Measurements from ENCODE around the gene PUS1.
"Not testable (repeated sequence)": the region's sequence is repeated elsewhere in the genome, so short reads cannot be mapped to it uniquely, and the experiment has no call there.

The PUS1 gene

DNA sequence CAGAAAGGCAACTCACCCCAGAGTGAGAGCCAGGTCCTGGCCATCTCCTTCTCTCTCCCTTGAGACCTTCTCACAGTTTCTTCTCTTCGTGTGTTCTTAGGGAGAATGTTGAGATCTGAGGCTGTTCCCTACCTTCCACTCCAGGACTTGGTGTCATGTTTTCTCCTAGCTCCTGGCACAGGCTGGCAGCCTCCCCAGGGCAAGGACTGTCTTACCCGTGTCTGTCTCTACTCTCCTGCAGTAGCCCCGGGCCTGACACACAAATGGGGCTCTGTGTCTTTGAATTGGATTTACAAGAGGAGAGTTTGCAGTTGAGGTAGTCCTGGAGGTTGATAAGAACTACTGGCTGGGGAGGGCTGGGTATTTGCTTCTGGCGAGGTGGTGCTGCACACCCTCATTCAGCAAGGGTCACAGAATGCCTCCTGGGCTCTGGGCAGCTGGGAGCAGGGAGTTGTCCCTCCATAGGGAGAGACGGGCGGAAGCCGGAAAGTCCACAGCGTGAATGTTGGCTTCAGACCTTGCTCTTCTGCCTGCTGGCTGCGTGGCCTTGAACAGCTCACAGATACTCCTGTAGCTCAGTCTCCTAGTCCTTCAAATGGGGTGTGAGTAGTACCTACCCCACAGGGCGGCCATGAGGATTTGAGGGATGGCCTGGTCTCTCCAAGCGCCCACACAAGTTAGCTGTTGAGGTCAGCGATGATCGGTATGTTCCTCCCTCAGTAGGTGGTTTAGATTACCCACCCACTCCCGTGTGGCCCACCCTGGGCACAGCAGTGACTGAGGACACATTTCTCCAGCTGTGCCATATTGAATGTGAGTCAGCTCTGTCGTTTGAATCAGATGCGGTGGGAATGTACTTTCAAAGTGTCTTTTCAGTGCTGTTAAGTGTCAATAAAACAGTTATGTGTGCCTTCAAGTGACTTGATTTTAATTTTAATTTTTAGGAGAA, 30.8 kb downstream of the PUS1 start:
- Histone ChIP-seq H3K4me3 (IDR thresholded peaks at IDR 0.05; ENCODE audit: insufficient read depth, low read depth, low read length) (no peak overlapping the region), H3K36me3 (ENCODE audit: insufficient read depth) (no peaks in the 10 kb centered on the region), H3K9ac (no peak overlapping the region), H3K27me3 (ENCODE audit: insufficient read depth, low read depth) (no peaks in the 10 kb centered on the region), H3K27ac (no peak overlapping the region), H3K4me2 (no peak overlapping the region), H4K20me1 (ENCODE audit: insufficient read depth) (no peaks in the 10 kb centered on the region), H3K4me1 (ENCODE audit: low read depth, poor library complexity, severe bottlenecking) (no peaks in the 10 kb centered on the region), H2AFZ (ENCODE audit: low read depth) (no peak overlapping the region), H3K79me2 (ENCODE audit: insufficient read depth, low read depth) (peaks cover 53% of the 10 kb centered on the region)
- no peak for TF ChIP-seq CTCF (conservative IDR thresholded peaks at IDR 0.05; ENCODE audit: low read depth, low read length)

DNA sequence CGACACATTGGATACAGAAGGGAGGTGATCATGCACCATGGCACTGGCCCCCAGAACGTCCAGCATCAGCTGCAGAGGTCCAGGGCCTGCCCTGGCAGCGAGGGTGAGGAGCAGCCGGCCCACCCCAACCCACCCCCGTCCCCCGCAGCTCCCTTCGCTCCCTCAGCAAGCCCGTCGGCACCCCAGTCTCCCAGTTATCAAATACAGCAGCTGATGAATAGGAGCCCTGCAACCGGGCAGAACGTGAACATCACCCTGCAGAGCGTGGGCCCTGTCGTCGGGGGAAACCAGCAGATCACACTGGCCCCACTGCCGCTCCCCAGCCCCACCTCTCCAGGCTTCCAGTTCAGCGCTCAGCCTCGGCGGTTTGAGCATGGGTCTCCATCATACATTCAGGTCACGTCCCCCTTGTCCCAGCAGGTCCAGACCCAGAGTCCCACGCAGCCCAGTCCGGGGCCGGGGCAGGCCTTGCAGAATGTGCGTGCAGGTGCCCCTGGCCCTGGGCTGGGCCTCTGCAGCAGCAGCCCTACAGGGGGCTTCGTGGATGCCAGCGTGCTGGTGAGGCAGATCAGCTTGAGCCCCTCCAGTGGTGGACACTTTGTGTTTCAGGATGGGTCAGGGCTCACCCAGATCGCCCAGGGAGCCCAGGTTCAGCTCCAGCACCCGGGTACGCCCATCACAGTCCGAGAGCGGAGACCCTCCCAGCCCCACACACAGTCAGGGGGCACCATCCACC, 31.7 kb downstream of the PUS1 start:
- not testable (repeated sequence) for H3K4me1 ChIP-seq (ENCODE audit: low read depth, poor library complexity, severe bottlenecking); H3K4me2 ChIP-seq; H3K9ac ChIP-seq; H3K27me3 ChIP-seq (ENCODE audit: insufficient read depth, low read depth); H3K36me3 ChIP-seq (ENCODE audit: insufficient read depth); H3K4me3 ChIP-seq (IDR thresholded peaks at IDR 0.05; ENCODE audit: insufficient read depth, low read depth, low read length); H3K27ac ChIP-seq; H2AFZ ChIP-seq (ENCODE audit: low read depth); H4K20me1 ChIP-seq (ENCODE audit: insufficient read depth)
- peaks cover 58% of the 10 kb centered on the region for H3K79me2 ChIP-seq (ENCODE audit: insufficient read depth, low read depth)

DNA sequence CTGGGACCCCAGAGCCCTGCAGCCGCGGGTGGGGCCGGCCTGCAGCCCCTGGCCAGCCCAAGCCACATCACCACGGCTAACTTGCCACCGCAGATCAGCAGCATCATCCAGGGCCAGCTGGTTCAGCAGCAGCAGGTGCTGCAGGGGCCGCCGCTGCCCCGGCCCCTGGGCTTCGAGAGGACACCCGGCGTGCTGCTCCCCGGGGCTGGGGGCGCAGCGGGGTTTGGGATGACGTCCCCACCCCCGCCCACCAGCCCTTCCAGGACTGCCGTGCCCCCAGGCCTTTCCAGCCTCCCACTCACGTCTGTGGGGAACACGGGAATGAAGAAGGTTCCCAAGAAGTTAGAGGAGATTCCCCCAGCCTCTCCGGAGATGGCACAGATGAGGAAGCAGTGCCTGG, 32.3 kb downstream of the PUS1 start:
- H3K27me3 ChIP-seq (ENCODE audit: insufficient read depth, low read depth); H2AFZ ChIP-seq (ENCODE audit: low read depth); H3K4me1 ChIP-seq (ENCODE audit: low read depth, poor library complexity, severe bottlenecking); H3K4me2 ChIP-seq; H3K36me3 ChIP-seq (ENCODE audit: insufficient read depth); H3K9ac ChIP-seq; H3K27ac ChIP-seq; H4K20me1 ChIP-seq (ENCODE audit: insufficient read depth); H3K4me3 ChIP-seq (IDR thresholded peaks at IDR 0.05; ENCODE audit: insufficient read depth, low read depth, low read length): not testable (repeated sequence)
- peaks cover 54% of the 10 kb centered on the region for H3K79me2 ChIP-seq (ENCODE audit: insufficient read depth, low read depth)

DNA sequence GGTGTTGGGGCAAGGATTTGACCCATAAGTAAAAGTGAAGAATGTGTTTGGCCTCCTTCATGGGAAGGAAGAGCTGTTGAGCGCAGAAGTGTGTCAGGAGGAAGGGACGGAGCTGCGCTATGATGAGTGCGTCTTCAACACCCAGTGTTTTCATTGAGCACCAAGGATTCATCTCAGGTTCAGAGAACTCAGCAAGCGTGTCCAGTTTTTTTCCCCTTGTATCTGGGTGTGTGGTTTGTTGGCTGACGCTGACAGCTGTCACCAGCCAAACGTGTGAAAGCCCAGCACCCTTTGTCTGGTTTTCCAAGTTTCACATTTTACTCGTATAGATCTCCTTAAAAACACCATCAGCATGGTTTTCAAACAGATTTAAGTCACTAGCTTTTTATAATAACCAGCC, 33.0 kb downstream of the PUS1 start:
- H3K27me3 ChIP-seq (ENCODE audit: insufficient read depth, low read depth), result no peaks in the 10 kb centered on the region
- no peak overlapping the region for H3K9ac ChIP-seq
- no peaks in the 10 kb centered on the region for H4K20me1 ChIP-seq (ENCODE audit: insufficient read depth)
- no peak overlapping the region for H2AFZ ChIP-seq (ENCODE audit: low read depth)
- TF ChIP-seq CTCF (conservative IDR thresholded peaks at IDR 0.05; ENCODE audit: low read depth, low read length), result no peak
- peaks cover 47% of the 10 kb centered on the region for H3K79me2 ChIP-seq (ENCODE audit: insufficient read depth, low read depth)
- no peak overlapping the region for H3K4me3 ChIP-seq (IDR thresholded peaks at IDR 0.05; ENCODE audit: insufficient read depth, low read depth, low read length)
- H3K4me1 ChIP-seq (ENCODE audit: low read depth, poor library complexity, severe bottlenecking), result no peaks in the 10 kb centered on the region
- no peaks in the 10 kb centered on the region for H3K36me3 ChIP-seq (ENCODE audit: insufficient read depth)
- no peak overlapping the region for H3K27ac ChIP-seq
- no peak overlapping the region for H3K4me2 ChIP-seq

- no peaks in the 10 kb centered on the region for H3K4me1 ChIP-seq (ENCODE audit: low read depth, poor library complexity, severe bottlenecking)
- no peak overlapping the region for H3K4me2 ChIP-seq
- no peak overlapping the region for H2AFZ ChIP-seq (ENCODE audit: low read depth)
- no peaks in the 10 kb centered on the region for H4K20me1 ChIP-seq (ENCODE audit: insufficient read depth)
- no peak overlapping the region for H3K4me3 ChIP-seq (IDR thresholded peaks at IDR 0.05; ENCODE audit: insufficient read depth, low read depth, low read length)
- H3K27ac ChIP-seq, result no peak overlapping the region
- no peaks in the 10 kb centered on the region for H3K36me3 ChIP-seq (ENCODE audit: insufficient read depth)
- H3K9ac ChIP-seq, result no peak overlapping the region
- TF ChIP-seq CTCF (conservative IDR thresholded peaks at IDR 0.05; ENCODE audit: low read depth, low read length), result no peak
- no peaks in the 10 kb centered on the region for H3K27me3 ChIP-seq (ENCODE audit: insufficient read depth, low read depth)
- H3K79me2 ChIP-seq (ENCODE audit: insufficient read depth, low read depth), result peaks cover 46% of the 10 kb centered on the region
Observed at GRCh38 chr12:131963381-131963780, 34.3 kb downstream of the PUS1 start.

Measured in KMS-11 (cell line).